ENCODE measurements around the gene ZFHX3. TPM values are rescaled to one million over a fixed set of nuclear protein-coding genes. Genes with fewer than 3 reads are reported as not detected.

Gene ZFHX3
- total and polyA plus RNA-seq, 4 donors, result 1.5 to 5.9 (median 3.0) TPM

DNA sequence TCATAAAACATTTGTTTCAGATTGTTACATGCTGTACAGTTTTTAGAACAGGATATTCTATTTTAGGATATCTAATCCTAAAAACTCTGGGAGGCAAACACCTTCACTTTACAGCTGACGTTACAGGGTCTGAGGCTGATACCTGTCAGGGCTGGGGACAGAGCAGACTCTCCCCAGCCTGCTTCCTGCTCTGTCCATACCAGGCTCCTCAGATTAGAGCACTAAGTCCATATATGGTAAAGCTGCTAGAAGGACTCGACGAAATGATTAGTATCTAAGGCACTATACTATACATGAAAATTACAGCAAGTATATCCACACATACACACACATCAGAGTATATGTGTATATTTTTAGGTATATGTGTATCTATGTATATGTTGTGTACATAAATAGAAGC, 125.2 kb downstream of the ZFHX3 start:
- no peak overlapping the region for H3K9ac ChIP-seq (ENCODE audit: low read depth in 1 of 2, low read length in 2 of 2)
- H3K4me1 ChIP-seq (ENCODE audit: control insufficient read depth in 4 of 4, insufficient read depth in 4 of 4, low read length in 3 of 4), result no peaks in the 10 kb centered on the region
- no peaks in the 10 kb centered on the region for H3K9me3 ChIP-seq (ENCODE audit: control insufficient read depth in 4 of 4, low read length in 3 of 4)
- TF ChIP-seq YY1 (IDR thresholded peaks at IDR 0.05) (no peak), RXRA (IDR thresholded peaks at IDR 0.05) (no peak), HNF4A (conservative IDR thresholded peaks at IDR 0.05) (no peak), HNF4G (IDR thresholded peaks at IDR 0.05) (no peak), ZBTB33 (IDR thresholded peaks at IDR 0.05) (no peak), SP1 (IDR thresholded peaks at IDR 0.05) (no peak), FOXA2 (IDR thresholded peaks at IDR 0.05) (no peak), FOXA1 (IDR thresholded peaks at IDR 0.05) (no peak), JUND (IDR thresholded peaks at IDR 0.05) (no peak)
- TF ChIP-seq, protein P1, sequence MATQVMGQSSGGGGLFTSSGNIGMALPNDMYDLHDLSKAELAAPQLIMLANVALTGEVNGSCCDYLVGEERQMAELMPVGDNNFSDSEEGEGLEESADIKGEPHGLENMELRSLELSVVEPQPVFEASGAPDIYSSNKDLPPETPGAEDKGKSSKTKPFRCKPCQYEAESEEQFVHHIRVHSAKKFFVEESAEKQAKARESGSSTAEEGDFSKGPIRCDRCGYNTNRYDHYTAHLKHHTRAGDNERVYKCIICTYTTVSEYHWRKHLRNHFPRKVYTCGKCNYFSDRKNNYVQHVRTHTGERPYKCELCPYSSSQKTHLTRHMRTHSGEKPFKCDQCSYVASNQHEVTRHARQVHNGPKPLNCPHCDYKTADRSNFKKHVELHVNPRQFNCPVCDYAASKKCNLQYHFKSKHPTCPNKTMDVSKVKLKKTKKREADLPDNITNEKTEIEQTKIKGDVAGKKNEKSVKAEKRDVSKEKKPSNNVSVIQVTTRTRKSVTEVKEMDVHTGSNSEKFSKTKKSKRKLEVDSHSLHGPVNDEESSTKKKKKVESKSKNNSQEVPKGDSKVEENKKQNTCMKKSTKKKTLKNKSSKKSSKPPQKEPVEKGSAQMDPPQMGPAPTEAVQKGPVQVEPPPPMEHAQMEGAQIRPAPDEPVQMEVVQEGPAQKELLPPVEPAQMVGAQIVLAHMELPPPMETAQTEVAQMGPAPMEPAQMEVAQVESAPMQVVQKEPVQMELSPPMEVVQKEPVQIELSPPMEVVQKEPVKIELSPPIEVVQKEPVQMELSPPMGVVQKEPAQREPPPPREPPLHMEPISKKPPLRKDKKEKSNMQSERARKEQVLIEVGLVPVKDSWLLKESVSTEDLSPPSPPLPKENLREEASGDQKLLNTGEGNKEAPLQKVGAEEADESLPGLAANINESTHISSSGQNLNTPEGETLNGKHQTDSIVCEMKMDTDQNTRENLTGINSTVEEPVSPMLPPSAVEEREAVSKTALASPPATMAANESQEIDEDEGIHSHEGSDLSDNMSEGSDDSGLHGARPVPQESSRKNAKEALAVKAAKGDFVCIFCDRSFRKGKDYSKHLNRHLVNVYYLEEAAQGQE (IDR thresholded peaks at IDR 0.05), result no peak
- TF ChIP-seq, protein P2, sequence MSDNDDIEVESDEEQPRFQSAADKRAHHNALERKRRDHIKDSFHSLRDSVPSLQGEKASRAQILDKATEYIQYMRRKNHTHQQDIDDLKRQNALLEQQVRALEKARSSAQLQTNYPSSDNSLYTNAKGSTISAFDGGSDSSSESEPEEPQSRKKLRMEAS (IDR thresholded peaks at IDR 0.05), result no peak
- DNase-seq (ENCODE audit: low spot score), result no peak
- H3K4me3 ChIP-seq (ENCODE audit: low read depth in 1 of 3, low read length in 3 of 3), result no peak overlapping the region
- H3K27ac ChIP-seq (ENCODE audit: low read depth in 1 of 2, low read length in 2 of 2), result no peak overlapping the region
- no peaks in the 10 kb centered on the region for H3K27me3 ChIP-seq (ENCODE audit: control insufficient read depth in 4 of 4, insufficient read depth in 4 of 4, low read length in 3 of 4)
- WGBS, result 86% methylated on average over 3 of the region's 3 CpGs
- H3K36me3 ChIP-seq (ENCODE audit: control insufficient read depth in 4 of 4, insufficient read depth in 3 of 4, low read depth in 1 of 4, low read length in 3 of 4), result no peaks in the 10 kb centered on the region

- no peak for DNase-seq (ENCODE audit: low spot score)
- Histone ChIP-seq H3K36me3 (ENCODE audit: control insufficient read depth in 4 of 4, insufficient read depth in 3 of 4, low read depth in 1 of 4, low read length in 3 of 4) (no peaks in the 10 kb centered on the region), H3K4me1 (ENCODE audit: control insufficient read depth in 4 of 4, insufficient read depth in 4 of 4, low read length in 3 of 4) (no peaks in the 10 kb centered on the region), H3K27ac (ENCODE audit: low read depth in 1 of 2, low read length in 2 of 2) (no peak overlapping the region), H3K4me3 (ENCODE audit: low read depth in 1 of 3, low read length in 3 of 3) (no peak overlapping the region), H3K9me3 (ENCODE audit: control insufficient read depth in 4 of 4, low read length in 3 of 4) (no peaks in the 10 kb centered on the region), H3K9ac (ENCODE audit: low read depth in 1 of 2, low read length in 2 of 2) (no peak overlapping the region), H3K27me3 (ENCODE audit: control insufficient read depth in 4 of 4, insufficient read depth in 4 of 4, low read length in 3 of 4) (no peaks in the 10 kb centered on the region)
- TF ChIP-seq, protein P3, sequence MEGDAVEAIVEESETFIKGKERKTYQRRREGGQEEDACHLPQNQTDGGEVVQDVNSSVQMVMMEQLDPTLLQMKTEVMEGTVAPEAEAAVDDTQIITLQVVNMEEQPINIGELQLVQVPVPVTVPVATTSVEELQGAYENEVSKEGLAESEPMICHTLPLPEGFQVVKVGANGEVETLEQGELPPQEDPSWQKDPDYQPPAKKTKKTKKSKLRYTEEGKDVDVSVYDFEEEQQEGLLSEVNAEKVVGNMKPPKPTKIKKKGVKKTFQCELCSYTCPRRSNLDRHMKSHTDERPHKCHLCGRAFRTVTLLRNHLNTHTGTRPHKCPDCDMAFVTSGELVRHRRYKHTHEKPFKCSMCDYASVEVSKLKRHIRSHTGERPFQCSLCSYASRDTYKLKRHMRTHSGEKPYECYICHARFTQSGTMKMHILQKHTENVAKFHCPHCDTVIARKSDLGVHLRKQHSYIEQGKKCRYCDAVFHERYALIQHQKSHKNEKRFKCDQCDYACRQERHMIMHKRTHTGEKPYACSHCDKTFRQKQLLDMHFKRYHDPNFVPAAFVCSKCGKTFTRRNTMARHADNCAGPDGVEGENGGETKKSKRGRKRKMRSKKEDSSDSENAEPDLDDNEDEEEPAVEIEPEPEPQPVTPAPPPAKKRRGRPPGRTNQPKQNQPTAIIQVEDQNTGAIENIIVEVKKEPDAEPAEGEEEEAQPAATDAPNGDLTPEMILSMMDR (IDR thresholded peaks at IDR 0.05; ENCODE audit: low read depth, low read length, missing input control), result no peak
- no peak for TF ChIP-seq FOXA1 (IDR thresholded peaks at IDR 0.05)
- WGBS, result 81% methylated on average over 15 of the region's 15 CpGs
Measured at GRCh38 chr16:72921620-72922019, 126.3 kb downstream of the ZFHX3 start.

Measured in liver (tissue), 9 donors.